WTC11 (cell line): Measurements from ENCODE around the gene RRP1B. TPM values are rescaled to one million over a fixed set of nuclear protein-coding genes. Genes with fewer than 3 reads are reported as not detected.

Experiments
- ATAC-seq: fragments of 200-7000 bp; cut with Tn5 transposase; 2 replicates; pipeline ENCODE4 v1.10.0; 2021; ENCODE audit warnings: mild to moderate bottlenecking, moderate library complexity
- CTCF ChIA-PET: fragments of 300-600 bp; sonication (Branson Sonifier 250); formaldehyde crosslinking; loops from one replicate; lab custom pipeline; 2021; ENCODE audit warnings: antibody characterized with exemption; lab: Charles Lee
- POLR2A ChIA-PET: fragments of 350-600 bp; sonication (Branson Sonifier 250); formaldehyde crosslinking; loops from one replicate; lab custom pipeline; 2021; ENCODE audit warnings: antibody characterized with exemption; lab: Charles Lee
- DNase-seq: peaks from one replicate; pipeline ENCODE4 v3.0.0; 2021; ENCODE audit warnings: low spot score
- H3K27ac Mint-ChIP-seq: 2 replicates; pipeline ENCODE4 v1.8.0; 2021; ENCODE audit warnings: mixed read lengths
- H3K27me3 Mint-ChIP-seq: 2 replicates; pipeline ENCODE4 v1.8.0; 2021; ENCODE audit warnings: low read depth, mild to moderate bottlenecking, moderate library complexity, mixed read lengths
- H3K36me3 Mint-ChIP-seq: 2 replicates; pipeline ENCODE4 v1.8.0; 2021; ENCODE audit warnings: mixed read lengths
- H3K4me1 Mint-ChIP-seq: 2 replicates; pipeline ENCODE4 v1.8.0; 2022; ENCODE audit warnings: mixed read lengths
- H3K4me3 Mint-ChIP-seq: 2 replicates; pipeline ENCODE4 v1.8.0; 2021; ENCODE audit warnings: mild to moderate bottlenecking, moderate library complexity, mixed read lengths
- H3K9me3 Mint-ChIP-seq: 2 replicates; pipeline ENCODE4 v1.8.0; 2021; ENCODE audit warnings: mixed read lengths
- ETV6 ChIP-seq: sonication (generic); formaldehyde crosslinking; IDR thresholded peaks from 2 replicates; pipeline ENCODE4 v1.8.1; 2022; ENCODE audit warnings: mild to moderate bottlenecking, missing genetic modification reagents
- FOXK1 ChIP-seq: sonication (generic); formaldehyde crosslinking; IDR thresholded peaks from 2 replicates; pipeline ENCODE4 v1.8.0; 2022; ENCODE audit warnings: mild to moderate bottlenecking, moderate library complexity, missing genetic modification reagents
- GABPB1 ChIP-seq: sonication (generic); formaldehyde crosslinking; IDR thresholded peaks from 2 replicates; pipeline ENCODE4 v1.8.1; 2023; ENCODE audit warnings: mild to moderate bottlenecking, missing genetic modification reagents
- GTF2I ChIP-seq: fragments of 250-450 bp; sonication (Bioruptor Pico); conservative IDR thresholded peaks from 2 replicates; pipeline ENCODE4 v1.4.0; 2021; ENCODE audit warnings: mild to moderate bottlenecking
- TP53 ChIP-seq: sonication (generic); formaldehyde crosslinking; IDR thresholded peaks from 2 replicates; pipeline ENCODE4 v1.8.1; 2023; ENCODE audit warnings: mild to moderate bottlenecking, missing genetic modification reagents
- ZNF138 ChIP-seq: sonication (generic); formaldehyde crosslinking; conservative IDR thresholded peaks from 2 replicates; pipeline ENCODE4 v1.8.1; 2022; ENCODE audit warnings: mild to moderate bottlenecking, moderate library complexity, missing genetic modification reagents
- ZNF317 ChIP-seq: sonication (generic); formaldehyde crosslinking; IDR thresholded peaks from 2 replicates; pipeline ENCODE4 v1.8.1; 2023; ENCODE audit warnings: low read depth, mild to moderate bottlenecking, moderate library complexity, missing genetic modification reagents, borderline replicate concordance
- total RNA-seq: library from RNA; stranded (reverse); gene quantifications from 3 replicates; pipeline ENCODE4 v1.2.3, GENCODE V29; 2021
- TF ChIP-seq, protein P1 (sequence below): sonication (generic); formaldehyde crosslinking; IDR thresholded peaks from 2 replicates; pipeline ENCODE4 v1.8.1; 2023; ENCODE audit warnings: mild to moderate bottlenecking, missing genetic modification reagents
- TF ChIP-seq, protein P2 (sequence below): sonication (generic); formaldehyde crosslinking; IDR thresholded peaks from 2 replicates; pipeline ENCODE4 v1.8.0; 2023; ENCODE audit warnings: missing genetic modification reagents
- TF ChIP-seq, protein P3 (sequence below): sonication (generic); formaldehyde crosslinking; IDR thresholded peaks from 2 replicates; pipeline ENCODE4 v1.8.1; 2022; ENCODE audit warnings: low read depth, mild to moderate bottlenecking, moderate library complexity, missing genetic modification reagents, borderline replicate concordance
- TF ChIP-seq, protein P4 (sequence below): sonication (generic); formaldehyde crosslinking; IDR thresholded peaks from 2 replicates; pipeline ENCODE4 v1.8.0; 2022; ENCODE audit warnings: mild to moderate bottlenecking, missing genetic modification reagents
- TF ChIP-seq, protein P5 (sequence below): fragments of 250-450 bp; sonication (Bioruptor Pico); IDR thresholded peaks from 2 replicates; pipeline ENCODE4 v1.9.0; 2021; ENCODE audit warnings: mild to moderate bottlenecking
- TF ChIP-seq, protein P6 (sequence below): sonication (generic); formaldehyde crosslinking; IDR thresholded peaks from 2 replicates; pipeline ENCODE4 v1.8.0; 2022; ENCODE audit warnings: mild to moderate bottlenecking, missing genetic modification reagents
- TF ChIP-seq, protein P7 (sequence below): sonication (generic); formaldehyde crosslinking; IDR thresholded peaks from 2 replicates; pipeline ENCODE4 v1.8.1; 2023; ENCODE audit warnings: mild to moderate bottlenecking, missing genetic modification reagents, borderline replicate concordance
- TF ChIP-seq, protein P8 (sequence below): sonication (generic); formaldehyde crosslinking; IDR thresholded peaks from 2 replicates; pipeline ENCODE4 v1.8.0; 2022; ENCODE audit warnings: mild to moderate bottlenecking, missing genetic modification reagents
- TF ChIP-seq, protein P9 (sequence below): sonication (generic); formaldehyde crosslinking; IDR thresholded peaks from 2 replicates; pipeline ENCODE4 v1.8.1; 2022; ENCODE audit warnings: mild to moderate bottlenecking, moderate library complexity, missing genetic modification reagents

RRP1B gene
- total RNA-seq, 1 experiment from 2014 or later = 74.9 TPM

DNA sequence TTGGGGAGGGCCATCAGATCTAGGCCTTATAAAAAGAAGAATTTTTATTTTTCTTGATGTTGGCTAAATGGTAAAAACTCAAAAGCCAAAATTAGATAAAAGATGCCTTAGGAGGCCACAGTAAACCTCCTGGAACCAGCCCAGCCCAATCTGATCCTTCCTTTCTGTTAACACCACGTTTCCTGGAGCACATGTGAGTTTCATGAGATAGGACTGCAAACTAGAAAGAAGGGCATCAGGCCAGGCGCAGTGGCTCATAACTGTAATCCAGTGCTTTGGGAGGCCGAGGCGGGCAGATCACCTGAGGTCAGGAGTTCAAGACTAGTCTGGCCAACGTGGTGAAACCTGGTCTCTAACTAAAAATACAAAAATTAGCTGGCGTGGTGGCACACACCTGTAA, 6.7 kb upstream of the RRP1B start (continued):
- TF ChIP-seq TP53 (CRISPR knock-in tag) = no peak
- TF ChIP-seq, protein P1, sequence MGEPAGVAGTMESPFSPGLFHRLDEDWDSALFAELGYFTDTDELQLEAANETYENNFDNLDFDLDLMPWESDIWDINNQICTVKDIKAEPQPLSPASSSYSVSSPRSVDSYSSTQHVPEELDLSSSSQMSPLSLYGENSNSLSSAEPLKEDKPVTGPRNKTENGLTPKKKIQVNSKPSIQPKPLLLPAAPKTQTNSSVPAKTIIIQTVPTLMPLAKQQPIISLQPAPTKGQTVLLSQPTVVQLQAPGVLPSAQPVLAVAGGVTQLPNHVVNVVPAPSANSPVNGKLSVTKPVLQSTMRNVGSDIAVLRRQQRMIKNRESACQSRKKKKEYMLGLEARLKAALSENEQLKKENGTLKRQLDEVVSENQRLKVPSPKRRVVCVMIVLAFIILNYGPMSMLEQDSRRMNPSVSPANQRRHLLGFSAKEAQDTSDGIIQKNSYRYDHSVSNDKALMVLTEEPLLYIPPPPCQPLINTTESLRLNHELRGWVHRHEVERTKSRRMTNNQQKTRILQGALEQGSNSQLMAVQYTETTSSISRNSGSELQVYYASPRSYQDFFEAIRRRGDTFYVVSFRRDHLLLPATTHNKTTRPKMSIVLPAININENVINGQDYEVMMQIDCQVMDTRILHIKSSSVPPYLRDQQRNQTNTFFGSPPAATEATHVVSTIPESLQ (CRISPR knock-in tag) = no peak
- TF ChIP-seq, protein P2, sequence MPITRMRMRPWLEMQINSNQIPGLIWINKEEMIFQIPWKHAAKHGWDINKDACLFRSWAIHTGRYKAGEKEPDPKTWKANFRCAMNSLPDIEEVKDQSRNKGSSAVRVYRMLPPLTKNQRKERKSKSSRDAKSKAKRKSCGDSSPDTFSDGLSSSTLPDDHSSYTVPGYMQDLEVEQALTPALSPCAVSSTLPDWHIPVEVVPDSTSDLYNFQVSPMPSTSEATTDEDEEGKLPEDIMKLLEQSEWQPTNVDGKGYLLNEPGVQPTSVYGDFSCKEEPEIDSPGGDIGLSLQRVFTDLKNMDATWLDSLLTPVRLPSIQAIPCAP (CRISPR knock-in tag) = no peak

DNA sequence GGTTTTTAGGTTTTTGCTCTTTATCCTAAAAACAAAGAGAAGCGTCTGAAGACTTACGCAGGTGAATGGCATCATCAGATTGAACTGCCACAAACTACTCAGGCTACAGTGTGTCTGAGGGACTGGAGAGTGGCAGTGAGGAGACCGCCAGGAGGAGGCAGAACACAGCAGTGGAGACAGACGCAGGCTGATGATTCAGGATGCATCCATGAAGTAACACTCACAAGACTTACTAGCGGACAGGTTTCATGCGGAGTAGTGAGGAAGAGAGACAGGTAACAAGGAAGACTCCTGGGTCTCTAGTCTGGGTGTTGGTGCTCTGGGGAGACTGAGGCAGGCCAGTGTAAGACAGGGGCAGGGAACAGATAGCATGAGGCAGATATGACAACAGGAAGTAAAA, 5.7 kb upstream of the RRP1B start:
- peak overlapping the region; percentile 4; the same call in 1 of the 2 replicates for H3K27ac Mint-ChIP-seq
- peaks cover 3% of the 10 kb centered on the region; the same call in 1 of the 2 replicates for H3K27me3 Mint-ChIP-seq
- no peak overlapping the region for H3K4me3 Mint-ChIP-seq
- TF ChIP-seq, protein P3, sequence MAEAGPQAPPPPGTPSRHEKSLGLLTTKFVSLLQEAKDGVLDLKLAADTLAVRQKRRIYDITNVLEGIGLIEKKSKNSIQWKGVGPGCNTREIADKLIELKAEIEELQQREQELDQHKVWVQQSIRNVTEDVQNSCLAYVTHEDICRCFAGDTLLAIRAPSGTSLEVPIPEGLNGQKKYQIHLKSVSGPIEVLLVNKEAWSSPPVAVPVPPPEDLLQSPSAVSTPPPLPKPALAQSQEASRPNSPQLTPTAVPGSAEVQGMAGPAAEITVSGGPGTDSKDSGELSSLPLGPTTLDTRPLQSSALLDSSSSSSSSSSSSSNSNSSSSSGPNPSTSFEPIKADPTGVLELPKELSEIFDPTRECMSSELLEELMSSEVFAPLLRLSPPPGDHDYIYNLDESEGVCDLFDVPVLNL (CRISPR knock-in tag) = no peak
- TF ChIP-seq, protein P4, sequence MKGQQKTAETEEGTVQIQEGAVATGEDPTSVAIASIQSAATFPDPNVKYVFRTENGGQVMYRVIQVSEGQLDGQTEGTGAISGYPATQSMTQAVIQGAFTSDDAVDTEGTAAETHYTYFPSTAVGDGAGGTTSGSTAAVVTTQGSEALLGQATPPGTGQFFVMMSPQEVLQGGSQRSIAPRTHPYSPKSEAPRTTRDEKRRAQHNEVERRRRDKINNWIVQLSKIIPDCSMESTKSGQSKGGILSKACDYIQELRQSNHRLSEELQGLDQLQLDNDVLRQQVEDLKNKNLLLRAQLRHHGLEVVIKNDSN (CRISPR knock-in tag) = no peak
- TF ChIP-seq, protein P5, sequence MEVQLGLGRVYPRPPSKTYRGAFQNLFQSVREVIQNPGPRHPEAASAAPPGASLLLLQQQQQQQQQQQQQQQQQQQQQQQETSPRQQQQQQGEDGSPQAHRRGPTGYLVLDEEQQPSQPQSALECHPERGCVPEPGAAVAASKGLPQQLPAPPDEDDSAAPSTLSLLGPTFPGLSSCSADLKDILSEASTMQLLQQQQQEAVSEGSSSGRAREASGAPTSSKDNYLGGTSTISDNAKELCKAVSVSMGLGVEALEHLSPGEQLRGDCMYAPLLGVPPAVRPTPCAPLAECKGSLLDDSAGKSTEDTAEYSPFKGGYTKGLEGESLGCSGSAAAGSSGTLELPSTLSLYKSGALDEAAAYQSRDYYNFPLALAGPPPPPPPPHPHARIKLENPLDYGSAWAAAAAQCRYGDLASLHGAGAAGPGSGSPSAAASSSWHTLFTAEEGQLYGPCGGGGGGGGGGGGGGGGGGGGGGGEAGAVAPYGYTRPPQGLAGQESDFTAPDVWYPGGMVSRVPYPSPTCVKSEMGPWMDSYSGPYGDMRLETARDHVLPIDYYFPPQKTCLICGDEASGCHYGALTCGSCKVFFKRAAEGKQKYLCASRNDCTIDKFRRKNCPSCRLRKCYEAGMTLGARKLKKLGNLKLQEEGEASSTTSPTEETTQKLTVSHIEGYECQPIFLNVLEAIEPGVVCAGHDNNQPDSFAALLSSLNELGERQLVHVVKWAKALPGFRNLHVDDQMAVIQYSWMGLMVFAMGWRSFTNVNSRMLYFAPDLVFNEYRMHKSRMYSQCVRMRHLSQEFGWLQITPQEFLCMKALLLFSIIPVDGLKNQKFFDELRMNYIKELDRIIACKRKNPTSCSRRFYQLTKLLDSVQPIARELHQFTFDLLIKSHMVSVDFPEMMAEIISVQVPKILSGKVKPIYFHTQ (CRISPR knock-in tag) = no peak
- TF ChIP-seq GTF2I (CRISPR knock-in tag) = no peak
- TF ChIP-seq FOXK1 (CRISPR knock-in tag) = no peak
- TF ChIP-seq, protein P6, sequence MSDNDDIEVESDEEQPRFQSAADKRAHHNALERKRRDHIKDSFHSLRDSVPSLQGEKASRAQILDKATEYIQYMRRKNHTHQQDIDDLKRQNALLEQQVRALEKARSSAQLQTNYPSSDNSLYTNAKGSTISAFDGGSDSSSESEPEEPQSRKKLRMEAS (CRISPR knock-in tag) = no peak
- TF ChIP-seq, all 79 proteins: peak for 0
- POLR2A ChIA-PET = no interaction called here
- DNase-seq (no peak), ATAC-seq (peak; percentile 55)
- no peaks in the 10 kb centered on the region for H3K36me3 Mint-ChIP-seq
- H3K9me3 Mint-ChIP-seq = no peaks in the 10 kb centered on the region
- CTCF ChIA-PET = no interaction called here
- no peaks in the 10 kb centered on the region for H3K4me1 Mint-ChIP-seq

DNA sequence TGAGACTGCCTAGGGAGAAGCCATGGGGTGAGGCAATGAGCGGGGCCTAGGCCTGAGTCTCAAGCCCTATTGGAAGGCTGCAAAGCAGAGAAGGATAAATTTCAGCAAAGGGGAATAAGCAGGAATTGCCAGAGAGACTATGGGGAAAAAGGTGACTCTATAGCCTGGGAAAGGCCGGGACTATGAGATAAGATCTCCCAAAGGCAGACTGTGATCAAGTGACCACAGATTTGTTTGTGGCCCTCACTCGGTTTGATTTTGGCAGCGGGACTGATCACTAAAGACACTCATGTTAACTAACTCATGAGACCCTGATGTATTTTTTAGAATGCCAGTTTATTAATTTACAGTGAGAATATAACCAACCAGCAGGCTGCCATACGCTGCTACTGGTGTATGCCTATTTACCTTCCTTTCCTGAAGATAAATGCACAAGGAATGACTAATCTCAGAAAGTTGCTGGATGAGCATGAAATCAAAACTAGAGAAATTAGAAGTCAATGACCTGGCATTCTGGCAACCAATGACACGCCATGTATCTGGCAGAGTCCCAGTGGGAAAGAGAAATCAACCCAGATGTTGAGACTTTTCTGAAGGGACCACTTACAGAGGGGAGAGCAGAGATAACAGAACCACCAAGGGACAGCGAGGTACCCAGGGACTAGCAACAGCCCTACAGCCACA, 4.4 kb upstream of the RRP1B start:
- H3K4me3 Mint-ChIP-seq = no peak overlapping the region
- no peak for TF ChIP-seq GABPB1 (CRISPR knock-in tag)
- TF ChIP-seq, protein P7, sequence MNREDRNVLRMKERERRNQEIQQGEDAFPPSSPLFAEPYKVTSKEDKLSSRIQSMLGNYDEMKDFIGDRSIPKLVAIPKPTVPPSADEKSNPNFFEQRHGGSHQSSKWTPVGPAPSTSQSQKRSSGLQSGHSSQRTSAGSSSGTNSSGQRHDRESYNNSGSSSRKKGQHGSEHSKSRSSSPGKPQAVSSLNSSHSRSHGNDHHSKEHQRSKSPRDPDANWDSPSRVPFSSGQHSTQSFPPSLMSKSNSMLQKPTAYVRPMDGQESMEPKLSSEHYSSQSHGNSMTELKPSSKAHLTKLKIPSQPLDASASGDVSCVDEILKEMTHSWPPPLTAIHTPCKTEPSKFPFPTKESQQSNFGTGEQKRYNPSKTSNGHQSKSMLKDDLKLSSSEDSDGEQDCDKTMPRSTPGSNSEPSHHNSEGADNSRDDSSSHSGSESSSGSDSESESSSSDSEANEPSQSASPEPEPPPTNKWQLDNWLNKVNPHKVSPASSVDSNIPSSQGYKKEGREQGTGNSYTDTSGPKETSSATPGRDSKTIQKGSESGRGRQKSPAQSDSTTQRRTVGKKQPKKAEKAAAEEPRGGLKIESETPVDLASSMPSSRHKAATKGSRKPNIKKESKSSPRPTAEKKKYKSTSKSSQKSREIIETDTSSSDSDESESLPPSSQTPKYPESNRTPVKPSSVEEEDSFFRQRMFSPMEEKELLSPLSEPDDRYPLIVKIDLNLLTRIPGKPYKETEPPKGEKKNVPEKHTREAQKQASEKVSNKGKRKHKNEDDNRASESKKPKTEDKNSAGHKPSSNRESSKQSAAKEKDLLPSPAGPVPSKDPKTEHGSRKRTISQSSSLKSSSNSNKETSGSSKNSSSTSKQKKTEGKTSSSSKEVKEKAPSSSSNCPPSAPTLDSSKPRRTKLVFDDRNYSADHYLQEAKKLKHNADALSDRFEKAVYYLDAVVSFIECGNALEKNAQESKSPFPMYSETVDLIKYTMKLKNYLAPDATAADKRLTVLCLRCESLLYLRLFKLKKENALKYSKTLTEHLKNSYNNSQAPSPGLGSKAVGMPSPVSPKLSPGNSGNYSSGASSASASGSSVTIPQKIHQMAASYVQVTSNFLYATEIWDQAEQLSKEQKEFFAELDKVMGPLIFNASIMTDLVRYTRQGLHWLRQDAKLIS = no peak
- TF ChIP-seq, protein P8, sequence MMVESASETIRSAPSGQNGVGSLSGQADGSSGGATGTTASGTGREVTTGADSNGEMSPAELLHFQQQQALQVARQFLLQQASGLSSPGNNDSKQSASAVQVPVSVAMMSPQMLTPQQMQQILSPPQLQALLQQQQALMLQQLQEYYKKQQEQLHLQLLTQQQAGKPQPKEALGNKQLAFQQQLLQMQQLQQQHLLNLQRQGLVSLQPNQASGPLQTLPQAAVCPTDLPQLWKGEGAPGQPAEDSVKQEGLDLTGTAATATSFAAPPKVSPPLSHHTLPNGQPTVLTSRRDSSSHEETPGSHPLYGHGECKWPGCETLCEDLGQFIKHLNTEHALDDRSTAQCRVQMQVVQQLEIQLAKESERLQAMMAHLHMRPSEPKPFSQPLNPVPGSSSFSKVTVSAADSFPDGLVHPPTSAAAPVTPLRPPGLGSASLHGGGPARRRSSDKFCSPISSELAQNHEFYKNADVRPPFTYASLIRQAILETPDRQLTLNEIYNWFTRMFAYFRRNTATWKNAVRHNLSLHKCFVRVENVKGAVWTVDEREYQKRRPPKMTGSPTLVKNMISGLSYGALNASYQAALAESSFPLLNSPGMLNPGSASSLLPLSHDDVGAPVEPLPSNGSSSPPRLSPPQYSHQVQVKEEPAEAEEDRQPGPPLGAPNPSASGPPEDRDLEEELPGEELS (CRISPR knock-in tag) = no peak
- TF ChIP-seq, protein P6 (CRISPR knock-in tag) = no peak
- no peak for TF ChIP-seq ZNF317 (CRISPR knock-in tag)
- TF ChIP-seq, protein P9, sequence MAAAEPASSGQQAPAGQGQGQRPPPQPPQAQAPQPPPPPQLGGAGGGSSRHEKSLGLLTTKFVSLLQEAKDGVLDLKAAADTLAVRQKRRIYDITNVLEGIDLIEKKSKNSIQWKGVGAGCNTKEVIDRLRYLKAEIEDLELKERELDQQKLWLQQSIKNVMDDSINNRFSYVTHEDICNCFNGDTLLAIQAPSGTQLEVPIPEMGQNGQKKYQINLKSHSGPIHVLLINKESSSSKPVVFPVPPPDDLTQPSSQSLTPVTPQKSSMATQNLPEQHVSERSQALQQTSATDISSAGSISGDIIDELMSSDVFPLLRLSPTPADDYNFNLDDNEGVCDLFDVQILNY (CRISPR knock-in tag) = no peak
- no peak for TF ChIP-seq ZNF138 (CRISPR knock-in tag)
- TF ChIP-seq ETV6 (CRISPR knock-in tag) = no peak

More for the DNA sequence above, 4.4 kb upstream of the RRP1B start:
- peaks cover 1% of the 10 kb centered on the region; the same call in 1 of the 2 replicates for H3K4me1 Mint-ChIP-seq
- POLR2A ChIA-PET = no interaction called here
- H3K36me3 Mint-ChIP-seq = no peaks in the 10 kb centered on the region
- H3K27ac Mint-ChIP-seq = peak overlapping the region; percentile 5; the same call in 1 of the 2 replicates
- CTCF ChIA-PET = no interaction called here
- H3K27me3 Mint-ChIP-seq = peaks cover 8% of the 10 kb centered on the region; the same call in 1 of the 2 replicates
- no peak for DNase-seq
- no peaks in the 10 kb centered on the region for H3K9me3 Mint-ChIP-seq
- ATAC-seq = no peak
